Measurements from ENCODE around the gene OR6C68. TPM values are rescaled to one million over a fixed set of nuclear protein-coding genes. Genes with fewer than 3 reads are reported as not detected.
"Not testable (repeated sequence)": the region's sequence is repeated elsewhere in the genome, so short reads cannot be mapped to it uniquely, and the experiment has no call there.

OR6C68 gene
- total and polyA plus RNA-seq, 9 of the 15 experiments (the other 6 are each of a cell fraction or from before 2014, with no cell fraction given): not detected

- no TSS peak for BruUV-seq (replicated peaks)
- ATAC-seq (no peak), FAIRE-seq (no peak), DNase-seq (ENCODE audit: extremely low read depth in 1 of 4, low spot score in 3 of 4) (peak in 1 of 4 experiments; percentile 38)
- Histone ChIP-seq H2AFZ (ENCODE audit: low read depth, low read length) (no peak overlapping the region), H4K20me1 (replicated peaks; ENCODE audit: control insufficient read depth, insufficient read depth, low read length) (no peaks in the 10 kb centered on the region), H3K27me3 (ENCODE audit: control insufficient read depth in 2 of 2, insufficient read depth in 2 of 2, low read length in 2 of 2) (no peaks in the 10 kb centered on the region; a peak in 1 of 5 replicates), H3K4me1 (replicated peaks in 1 of 2; ENCODE audit: control insufficient read depth in 2 of 2, insufficient read depth in 2 of 2, low read length in 2 of 2) (no peaks in the 10 kb centered on the region), H3K9ac (ENCODE audit: insufficient read depth in 1 of 2, low read depth in 2 of 2, low read length in 2 of 2) (no peak overlapping the region), H3K4me2 (ENCODE audit: insufficient read depth, low read length) (no peak overlapping the region), H3K36me3 (ENCODE audit: control insufficient read depth, insufficient read depth, low read length) (no peaks in the 10 kb centered on the region), H3K9me1 (ENCODE audit: control insufficient read depth, insufficient read depth, low read length) (no peaks in the 10 kb centered on the region), H3K4me3 (no peak overlapping the region), H3K9me3 (replicated peaks; ENCODE audit: control insufficient read depth, insufficient read depth, low read depth, low read length) (no peaks in the 10 kb centered on the region), H3K27ac (ENCODE audit: extremely low read depth, low read depth, low read length) (no peak overlapping the region), H3K79me2 (ENCODE audit: control insufficient read depth, insufficient read depth, low read length) (no peaks in the 10 kb centered on the region)
- in situ Hi-C loops (cut with MboI) (no loop called here), intact Hi-C loops (cut with micrococcal nuclease) (no loop called here)
- TF ChIP-seq, protein P1, sequence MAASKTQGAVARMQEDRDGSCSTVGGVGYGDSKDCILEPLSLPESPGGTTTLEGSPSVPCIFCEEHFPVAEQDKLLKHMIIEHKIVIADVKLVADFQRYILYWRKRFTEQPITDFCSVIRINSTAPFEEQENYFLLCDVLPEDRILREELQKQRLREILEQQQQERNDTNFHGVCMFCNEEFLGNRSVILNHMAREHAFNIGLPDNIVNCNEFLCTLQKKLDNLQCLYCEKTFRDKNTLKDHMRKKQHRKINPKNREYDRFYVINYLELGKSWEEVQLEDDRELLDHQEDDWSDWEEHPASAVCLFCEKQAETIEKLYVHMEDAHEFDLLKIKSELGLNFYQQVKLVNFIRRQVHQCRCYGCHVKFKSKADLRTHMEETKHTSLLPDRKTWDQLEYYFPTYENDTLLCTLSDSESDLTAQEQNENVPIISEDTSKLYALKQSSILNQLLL (CRISPR knock-in tag; IDR thresholded peaks at IDR 0.05; ENCODE audit: borderline replicate concordance): no peak
- TF ChIP-seq ZBTB9 (CRISPR knock-in tag; IDR thresholded peaks at IDR 0.05): no peak
- TF ChIP-seq ZNF583 (CRISPR knock-in tag; IDR thresholded peaks at IDR 0.05): peak; percentile 94; the same call in 1 of the 2 replicates
- TF ChIP-seq ZBTB34 (CRISPR knock-in tag; IDR thresholded peaks at IDR 0.05): no peak
- ChIA-PET POLR2A (interaction anchor here (0.7 kb wide), 1 partner anchor 425 kb away, joined by 3 read pairs; no protein-coding TSS in a partner anchor), CTCF (ENCODE audit: low intra/inter-chr PET ratio) (no interaction called here)
- 0% methylated on average over 1 of the region's 1 CpG for WGBS (ENCODE audit: insufficient coverage, low coverage, missing lambda C conversion rate)
Measured at GRCh38 chr12:55472264-55472663, 19.9 kb upstream of the OR6C68 start.

- H3K9ac ChIP-seq (ENCODE audit: insufficient read depth in 1 of 2, low read depth in 2 of 2, low read length in 2 of 2); H3K27ac ChIP-seq (ENCODE audit: extremely low read depth, low read depth, low read length); DNase-seq (ENCODE audit: extremely low read depth in 1 of 4, low spot score in 3 of 4); POLR2A ChIA-PET; H3K36me3 ChIP-seq (ENCODE audit: control insufficient read depth, insufficient read depth, low read length); H3K9me3 ChIP-seq (replicated peaks; ENCODE audit: control insufficient read depth, insufficient read depth, low read depth, low read length); H4K20me1 ChIP-seq (replicated peaks; ENCODE audit: control insufficient read depth, insufficient read depth, low read length); intact Hi-C loops (cut with micrococcal nuclease); H3K27me3 ChIP-seq (ENCODE audit: control insufficient read depth in 2 of 2, insufficient read depth in 2 of 2, low read length in 2 of 2); H2AFZ ChIP-seq (ENCODE audit: low read depth, low read length); H3K79me2 ChIP-seq (ENCODE audit: control insufficient read depth, insufficient read depth, low read length); H3K9me1 ChIP-seq (ENCODE audit: control insufficient read depth, insufficient read depth, low read length); H3K4me1 ChIP-seq (replicated peaks in 1 of 2; ENCODE audit: control insufficient read depth in 2 of 2, insufficient read depth in 2 of 2, low read length in 2 of 2); H3K4me2 ChIP-seq (ENCODE audit: insufficient read depth, low read length); in situ Hi-C loops (cut with MboI); BruUV-seq (replicated peaks); ATAC-seq; FAIRE-seq; CTCF ChIA-PET (ENCODE audit: low intra/inter-chr PET ratio); H3K4me3 ChIP-seq: not testable (repeated sequence)
- WGBS (ENCODE audit: insufficient coverage, low coverage, missing lambda C conversion rate): 35% methylated on average over 9 of the region's 29 CpGs
Measured at GRCh38 chr12:55479136-55479535, 13.0 kb upstream of the OR6C68 start.

- BruUV-seq (replicated peaks); H2AFZ ChIP-seq (ENCODE audit: low read depth, low read length); H3K79me2 ChIP-seq (ENCODE audit: control insufficient read depth, insufficient read depth, low read length); CTCF ChIA-PET (ENCODE audit: low intra/inter-chr PET ratio); H3K4me2 ChIP-seq (ENCODE audit: insufficient read depth, low read length); H3K27me3 ChIP-seq (ENCODE audit: control insufficient read depth in 2 of 2, insufficient read depth in 2 of 2, low read length in 2 of 2); H3K9me1 ChIP-seq (ENCODE audit: control insufficient read depth, insufficient read depth, low read length); H3K9me3 ChIP-seq (replicated peaks; ENCODE audit: control insufficient read depth, insufficient read depth, low read depth, low read length); intact Hi-C loops (cut with micrococcal nuclease); ATAC-seq; POLR2A ChIA-PET; FAIRE-seq; H3K4me1 ChIP-seq (replicated peaks in 1 of 2; ENCODE audit: control insufficient read depth in 2 of 2, insufficient read depth in 2 of 2, low read length in 2 of 2); H3K36me3 ChIP-seq (ENCODE audit: control insufficient read depth, insufficient read depth, low read length); DNase-seq (ENCODE audit: extremely low read depth in 1 of 4, low spot score in 3 of 4); H3K27ac ChIP-seq (ENCODE audit: extremely low read depth, low read depth, low read length); in situ Hi-C loops (cut with MboI); H4K20me1 ChIP-seq (replicated peaks; ENCODE audit: control insufficient read depth, insufficient read depth, low read length); H3K9ac ChIP-seq (ENCODE audit: insufficient read depth in 1 of 2, low read depth in 2 of 2, low read length in 2 of 2): not testable (repeated sequence)
- WGBS (ENCODE audit: insufficient coverage, low coverage, missing lambda C conversion rate): 0% methylated on average over 3 of the region's 13 CpGs
- 0 out of 2 replicates have a peak overlapping the region, but pooled peaks have one; percentile 21 for H3K4me3 ChIP-seq
Measured at GRCh38 chr12:55484284-55484683, 7.9 kb upstream of the OR6C68 start.

Data from K562 (cell line).